GM21447 (cell line): ENCODE measurements around the gene TNFRSF13B.
"Not testable (repeated sequence)": the region's sequence is repeated elsewhere in the genome, so short reads cannot be mapped to it uniquely, and the experiment has no call there.

Experiments used
- ATAC-seq: cut with Tn5 transposase; IDR thresholded peaks from one replicate; pipeline ENCODE4 v1.9.1; 2021; ENCODE audit not compliant: unreplicated experiment

The TNFRSF13B gene

DNA sequence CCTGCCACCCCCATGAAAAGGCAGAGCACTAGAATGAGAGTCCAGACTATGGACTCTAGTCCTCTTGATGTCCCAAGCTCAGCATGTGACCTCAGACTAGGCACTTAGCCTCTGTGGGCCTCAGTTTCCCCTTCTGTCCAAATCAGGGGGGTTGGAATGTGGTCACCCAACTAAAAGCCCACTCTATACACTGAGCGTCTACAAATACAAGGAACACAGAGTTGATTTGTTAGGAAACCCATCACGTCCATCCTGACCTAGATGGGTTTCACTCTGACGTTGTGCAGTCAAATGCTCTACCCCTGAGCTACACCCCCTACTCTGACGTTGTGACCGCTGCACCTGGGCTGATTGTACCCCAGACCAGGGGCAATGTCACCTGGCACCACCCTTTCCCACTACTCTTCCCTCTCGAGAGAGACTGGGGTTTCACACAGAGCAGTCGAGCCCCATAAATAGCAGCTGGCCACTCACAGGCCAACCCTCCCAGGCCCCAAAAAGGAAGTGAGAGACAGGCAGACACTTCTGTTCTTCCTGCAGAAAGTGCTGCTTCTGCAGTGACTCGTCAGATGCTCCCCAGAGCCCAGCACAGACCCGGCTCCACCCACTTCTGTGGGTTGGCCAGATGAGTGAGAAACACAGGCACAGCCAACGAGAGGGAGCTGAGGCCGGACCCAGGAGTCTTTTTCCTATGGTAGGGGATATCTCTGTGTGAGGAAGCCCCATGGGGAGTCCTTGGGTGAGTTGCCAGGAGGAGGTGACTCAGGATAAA is 16.1 kb upstream of the TNFRSF13B start:
- peak; percentile 54 for ATAC-seq

DNA sequence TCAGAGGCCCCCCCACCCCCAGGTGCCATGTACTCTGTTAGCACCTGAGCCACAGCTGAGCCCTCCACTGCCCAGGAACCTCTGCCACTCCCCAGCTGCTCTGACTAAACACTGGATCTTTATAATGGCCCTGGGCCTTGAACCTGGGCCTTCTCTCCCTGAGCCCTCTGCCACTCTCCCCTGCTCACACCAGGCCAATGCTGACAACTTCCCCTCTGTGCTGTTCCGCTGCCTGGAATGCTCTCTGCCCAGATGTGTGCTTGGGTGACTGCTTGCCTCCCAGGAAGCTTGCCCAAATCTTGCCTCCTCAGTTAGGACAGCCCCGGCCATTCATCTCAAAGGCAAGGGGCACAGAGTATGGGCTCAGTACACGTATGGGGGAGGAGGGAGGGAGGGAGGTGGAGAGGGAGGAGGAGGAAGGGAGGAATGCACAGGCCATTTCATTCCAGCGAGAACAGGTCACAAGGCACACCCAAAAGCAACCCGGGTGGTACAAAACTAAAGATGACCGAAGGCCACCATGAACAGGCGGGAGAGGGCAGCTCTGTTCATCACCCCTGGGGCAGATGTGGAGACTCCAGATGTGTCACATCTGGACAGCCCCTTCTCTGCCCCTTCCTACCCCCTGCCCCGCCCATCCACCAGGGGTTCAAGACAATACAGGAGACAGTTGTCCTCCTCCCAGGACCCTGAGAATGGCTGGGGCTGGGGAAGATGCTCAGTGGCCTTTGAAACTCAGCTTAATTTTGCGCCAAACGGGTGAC is 15.3 kb upstream of the TNFRSF13B start:
- ATAC-seq: no peak

DNA sequence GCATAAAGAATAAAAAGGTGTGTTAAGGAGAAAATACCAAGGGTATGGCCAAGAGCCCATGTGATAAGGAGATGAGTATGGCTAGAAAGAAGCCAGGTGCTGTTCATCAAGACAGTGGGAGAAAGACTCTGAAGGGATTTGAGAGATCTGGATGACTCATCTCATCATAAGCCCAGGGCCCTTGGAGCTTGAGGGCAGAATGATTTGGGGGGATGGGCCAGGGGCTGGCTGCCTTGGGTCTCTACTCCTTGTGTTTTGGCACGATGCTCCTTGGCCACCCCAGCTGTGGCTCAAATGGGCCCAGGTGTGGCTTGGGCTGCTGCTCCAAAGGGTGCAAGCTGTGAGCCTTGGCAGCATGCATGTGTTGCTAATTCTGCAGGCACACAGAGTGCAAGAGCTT is 14.5 kb upstream of the TNFRSF13B start:
- ATAC-seq: no peak

DNA sequence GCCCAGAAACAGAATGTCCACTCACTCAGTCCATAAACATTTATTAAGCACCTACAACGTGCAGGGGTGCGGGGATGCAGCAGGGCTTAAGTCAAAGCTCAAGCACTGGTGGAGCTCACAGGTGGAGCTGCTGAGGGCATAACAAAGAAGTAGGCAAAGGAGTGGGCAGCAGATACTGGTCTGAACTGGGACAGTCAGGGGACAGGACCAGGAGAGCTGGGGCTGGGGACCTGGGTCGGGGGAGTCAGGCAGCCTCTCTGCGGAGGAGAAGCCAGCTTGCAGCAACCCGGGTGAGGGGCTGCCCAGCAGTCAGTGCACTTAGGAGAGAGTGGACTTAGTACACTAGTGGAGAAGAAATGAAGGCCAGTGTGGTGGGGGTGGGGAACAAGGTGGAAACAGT is 10.0 kb upstream of the TNFRSF13B start:
- ATAC-seq: no peak

DNA sequence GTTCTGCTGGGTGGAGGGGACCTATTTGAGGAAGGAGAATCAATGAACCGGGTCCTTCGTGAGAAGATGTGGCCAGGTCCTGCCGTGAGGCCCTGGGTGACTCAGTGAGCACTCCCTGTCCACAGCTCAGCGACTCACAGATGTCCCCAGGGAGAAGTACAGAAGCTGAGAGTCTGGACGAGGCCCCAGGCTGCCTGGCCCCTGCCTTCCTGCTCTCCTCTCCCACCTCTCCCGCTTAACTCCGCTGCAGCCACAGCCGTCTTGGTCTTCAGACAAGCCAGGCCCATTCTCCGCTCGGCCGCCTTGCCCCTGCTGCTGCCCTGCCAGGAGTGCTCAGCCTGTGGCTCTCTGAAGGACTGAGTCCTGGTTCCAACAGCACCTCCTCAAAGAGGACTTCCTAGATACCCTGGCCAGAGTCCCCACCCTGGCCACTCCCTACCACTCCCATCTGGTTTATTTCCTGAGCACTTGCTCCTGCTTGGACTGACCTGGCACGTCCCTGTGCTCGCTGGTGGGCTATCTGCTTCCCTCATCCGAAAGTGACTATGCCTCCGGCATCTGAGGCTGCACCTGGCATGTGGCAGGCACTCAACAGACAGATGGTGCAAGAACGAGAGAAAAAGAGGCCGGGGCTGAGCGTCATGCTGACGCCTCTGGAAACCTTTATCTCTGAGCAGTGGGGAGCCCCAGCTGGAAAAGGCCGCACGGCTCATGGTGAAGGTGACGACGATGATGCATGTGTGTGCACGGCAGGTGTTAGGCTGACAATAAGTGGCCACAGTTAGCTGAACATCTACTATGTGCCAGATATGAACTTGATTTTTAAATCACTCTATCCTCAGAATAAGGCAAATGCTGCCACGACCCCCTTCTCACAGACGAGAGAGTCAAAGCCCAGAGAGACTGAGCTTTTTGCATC is 9.2 kb upstream of the TNFRSF13B start:
- peak; percentile 43 for ATAC-seq

DNA sequence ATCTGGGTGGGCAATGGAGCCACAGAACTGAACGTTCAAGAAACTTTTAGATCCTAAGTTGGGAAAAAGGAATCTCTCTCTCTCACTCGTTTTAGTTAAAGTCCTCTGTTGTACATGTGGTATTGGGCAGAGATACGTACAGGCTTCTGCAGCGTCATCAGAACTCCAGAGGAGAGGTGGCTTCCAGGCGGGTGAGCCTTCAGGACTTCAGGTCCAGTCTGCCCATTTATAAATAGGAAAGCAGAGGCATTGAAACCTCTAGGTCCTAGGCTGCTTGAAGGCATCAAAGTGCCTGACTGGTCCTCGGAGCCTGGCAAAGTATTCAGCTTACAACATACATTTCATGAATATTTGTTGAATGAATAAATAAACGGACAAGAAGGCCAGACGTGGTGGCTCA is 8.1 kb upstream of the TNFRSF13B start:
- no peak for ATAC-seq

DNA sequence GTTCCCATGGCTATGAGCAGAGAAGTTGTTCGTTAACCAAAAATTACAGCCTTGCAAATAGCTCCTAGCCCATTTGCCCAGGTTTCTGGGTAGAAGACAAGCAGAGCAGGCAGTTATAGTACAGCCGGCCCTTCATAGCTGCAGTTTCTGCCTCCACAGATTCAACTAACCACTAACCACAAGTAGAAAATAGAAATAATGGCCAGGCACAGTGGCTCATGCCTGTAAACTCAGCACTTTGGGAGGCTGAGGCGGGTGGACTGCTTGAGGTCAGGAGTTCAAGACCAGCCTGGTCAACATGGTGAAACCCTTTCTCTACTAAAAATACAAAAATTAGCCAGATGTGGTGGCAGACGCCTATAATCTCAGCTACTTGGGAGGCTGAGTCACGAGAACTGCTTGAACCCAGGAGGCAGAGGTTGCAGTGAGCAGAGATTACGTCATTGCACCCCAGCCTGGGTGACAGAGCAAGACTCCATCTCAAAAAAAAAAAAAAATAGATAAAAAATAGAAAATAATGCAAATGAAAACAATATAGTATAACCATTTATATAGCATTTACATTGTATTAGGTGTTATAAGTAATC is 7.4 kb upstream of the TNFRSF13B start:
- not testable (repeated sequence) for ATAC-seq

DNA sequence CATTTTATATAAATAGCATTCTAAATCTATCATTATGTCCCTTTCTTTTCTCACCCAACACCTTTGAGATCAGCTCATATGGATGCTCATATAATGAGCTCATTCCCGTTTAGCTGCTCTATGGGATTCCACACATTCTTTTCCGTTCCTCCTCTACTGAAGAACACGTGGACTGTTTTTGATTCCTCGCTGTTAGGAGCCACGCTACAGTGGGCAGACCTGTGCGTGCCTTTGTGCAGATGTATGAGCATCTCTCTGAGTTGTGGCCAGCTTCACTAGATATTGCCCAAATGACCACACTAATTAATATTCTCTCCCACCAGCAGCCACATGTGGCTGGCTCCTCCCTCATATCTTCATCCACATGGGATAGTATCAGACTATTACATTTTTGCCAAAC is 6.0 kb upstream of the TNFRSF13B start:
- ATAC-seq: no peak

DNA sequence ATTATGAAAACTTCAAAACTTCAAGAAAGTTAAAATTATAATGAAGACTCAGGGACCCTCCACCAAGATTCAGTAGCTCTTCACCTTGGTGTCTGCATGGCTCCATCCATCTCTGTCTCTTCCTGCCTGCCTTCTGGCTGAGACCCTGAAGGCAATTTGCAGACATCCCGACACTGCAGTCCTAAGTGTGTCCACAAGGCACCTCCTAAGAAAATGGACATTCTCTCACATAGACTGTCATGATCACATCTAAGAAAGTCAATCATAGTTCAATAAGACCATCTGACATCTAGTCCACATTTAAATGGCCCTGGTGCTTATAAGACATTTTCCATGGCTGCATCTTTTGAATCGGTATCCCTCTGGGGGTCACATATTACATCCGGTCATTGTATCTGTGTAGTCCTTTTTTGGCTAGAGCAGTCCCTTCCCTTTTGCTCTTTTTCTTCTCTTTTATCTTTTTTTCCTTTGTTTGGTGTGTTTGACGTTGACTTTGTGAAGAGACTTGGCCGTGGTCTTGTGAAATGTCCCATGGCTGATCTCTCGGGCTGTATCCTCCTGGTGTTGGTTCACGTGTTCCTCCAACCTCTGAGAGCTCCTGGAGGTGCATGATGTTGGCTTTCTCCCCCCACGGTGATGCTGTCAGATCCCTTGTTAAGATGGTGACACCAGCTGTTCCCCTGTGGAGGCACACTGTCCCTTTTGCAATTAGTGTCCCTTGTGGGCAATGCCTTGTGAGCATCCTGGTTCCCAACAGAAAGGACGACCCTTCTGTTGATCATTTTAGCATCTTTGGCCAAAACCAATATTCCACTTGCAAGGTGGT is 5.0 kb upstream of the TNFRSF13B start:
- ATAC-seq: no peak

DNA sequence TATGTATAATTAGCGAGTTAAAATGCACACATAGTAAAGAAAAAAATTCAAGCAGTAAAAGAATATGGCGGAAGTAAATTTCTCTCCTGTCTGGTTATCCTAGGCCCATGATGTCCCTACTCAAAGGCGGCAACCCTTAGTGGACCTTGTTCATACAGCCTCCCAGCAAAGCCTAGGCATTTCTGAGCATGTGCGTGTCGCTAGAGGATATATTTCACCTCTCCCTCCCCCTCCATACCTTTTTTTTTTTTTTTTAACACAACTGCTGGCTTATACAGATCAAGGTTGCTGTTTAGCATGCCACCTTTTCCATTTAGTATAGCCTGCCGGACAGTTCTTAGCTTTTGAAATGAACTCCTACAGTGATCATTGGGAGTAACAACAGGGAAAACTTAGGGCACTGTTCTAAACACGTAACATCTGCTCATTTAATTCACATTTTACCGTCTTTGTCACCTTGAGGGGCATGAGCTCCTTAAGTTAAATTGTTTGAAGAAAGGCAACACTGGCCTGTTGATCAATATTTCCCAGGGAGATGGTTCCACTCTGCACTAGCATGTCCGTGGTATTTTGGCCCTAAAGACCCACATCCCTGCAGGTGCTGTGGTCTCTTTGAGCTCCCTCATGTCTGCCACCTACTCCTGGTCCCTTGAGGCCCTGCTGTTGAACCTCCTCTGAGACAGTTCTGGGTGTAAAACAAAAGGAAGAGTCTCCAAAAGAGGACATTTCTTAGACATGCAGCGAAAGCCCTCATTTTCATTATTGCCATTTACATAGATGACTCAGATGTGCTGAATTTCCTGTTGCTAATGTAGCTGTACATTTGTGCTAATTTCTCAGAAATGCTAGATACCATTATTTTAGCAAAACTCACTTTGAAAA is 4.1 kb upstream of the TNFRSF13B start:
- peak; percentile 17 for ATAC-seq

DNA sequence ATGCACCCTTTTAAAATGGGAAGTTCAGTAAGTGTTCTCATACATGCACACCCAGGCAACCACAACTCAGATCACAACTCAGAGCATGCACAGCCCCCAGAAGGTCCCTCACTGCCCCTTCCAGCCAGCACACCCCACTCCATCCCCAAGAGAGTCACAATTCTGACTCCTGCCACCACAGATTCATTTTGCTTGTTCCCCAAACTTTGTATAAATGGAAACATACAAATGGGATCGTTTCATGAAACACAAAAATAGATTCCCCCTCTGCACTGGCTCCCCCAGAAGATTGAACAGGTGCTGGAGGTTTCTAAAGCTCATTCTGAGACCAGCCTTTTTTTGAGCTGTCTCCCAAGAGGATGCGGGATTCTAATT is 3.3 kb upstream of the TNFRSF13B start:
- peak; percentile 19 for ATAC-seq

DNA sequence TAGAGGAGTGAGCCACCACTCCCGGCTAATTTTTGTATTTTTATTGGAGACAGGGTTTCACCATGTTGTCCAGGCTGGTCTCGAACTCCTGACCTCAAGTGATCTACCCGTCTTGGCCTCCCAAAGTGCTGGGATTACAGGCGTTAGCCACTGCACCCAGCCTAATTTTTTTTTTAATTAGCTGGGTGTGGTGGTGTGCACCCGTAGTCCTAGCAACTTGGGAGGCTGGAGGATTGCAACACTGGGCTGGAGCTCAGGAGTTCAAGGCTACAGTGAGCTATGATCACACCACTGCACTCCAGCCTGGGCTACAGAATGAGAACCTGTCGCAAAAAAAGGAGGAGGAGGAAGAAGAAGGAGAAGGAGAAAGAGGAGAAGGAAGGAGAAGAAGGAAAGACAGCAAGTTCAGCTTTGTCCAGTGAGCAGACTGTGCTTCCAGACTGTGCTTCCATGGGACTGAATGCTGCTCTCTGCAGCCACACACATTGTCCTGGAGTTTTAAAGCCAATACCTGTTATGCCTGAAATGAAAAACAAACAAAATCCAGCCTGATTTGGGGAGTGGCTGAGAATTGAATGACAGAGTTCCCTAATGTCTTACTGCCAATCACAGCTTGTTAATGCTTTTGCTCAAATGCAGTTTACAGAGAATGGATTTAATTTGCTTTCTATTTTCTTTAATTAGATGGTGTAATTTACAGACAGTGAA is 2.8 kb upstream of the TNFRSF13B start:
- no peak for ATAC-seq

DNA sequence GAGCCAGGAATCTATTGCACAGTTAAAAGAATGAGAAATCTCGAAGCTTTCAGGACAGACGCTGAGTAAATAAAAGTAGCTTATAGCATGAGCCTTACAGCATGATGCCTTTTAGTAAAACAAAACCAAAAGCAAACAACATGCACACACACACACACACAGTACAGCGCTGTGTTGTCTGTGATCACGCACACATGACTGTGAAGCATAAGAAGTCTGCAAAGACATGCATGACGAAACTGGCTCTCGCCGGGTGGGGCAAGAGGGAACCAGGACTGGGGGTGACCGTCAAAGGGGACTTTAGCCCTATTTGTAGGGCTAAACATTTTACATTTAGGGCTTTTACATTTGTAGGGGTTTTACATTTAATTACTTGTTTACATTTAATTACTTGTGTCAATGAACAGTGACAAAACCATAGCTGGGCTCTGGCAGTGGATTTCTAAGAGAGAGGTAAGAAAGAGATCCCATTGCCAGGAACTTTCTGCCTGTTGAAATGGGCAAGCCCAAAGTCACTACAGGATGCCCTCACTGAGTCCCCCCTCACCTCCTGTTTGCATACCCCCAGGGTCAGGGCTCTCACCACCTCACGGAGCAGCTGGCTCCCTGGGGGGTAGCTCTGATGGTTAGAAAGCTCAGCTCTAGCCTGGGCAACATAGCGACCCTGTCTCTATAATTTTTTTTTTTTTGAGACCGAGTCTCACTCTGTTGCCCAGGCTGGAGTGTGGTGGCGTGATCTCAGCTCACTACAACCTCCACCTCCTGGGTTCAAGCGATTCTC is 2.0 kb upstream of the TNFRSF13B start:
- no peak for ATAC-seq

DNA sequence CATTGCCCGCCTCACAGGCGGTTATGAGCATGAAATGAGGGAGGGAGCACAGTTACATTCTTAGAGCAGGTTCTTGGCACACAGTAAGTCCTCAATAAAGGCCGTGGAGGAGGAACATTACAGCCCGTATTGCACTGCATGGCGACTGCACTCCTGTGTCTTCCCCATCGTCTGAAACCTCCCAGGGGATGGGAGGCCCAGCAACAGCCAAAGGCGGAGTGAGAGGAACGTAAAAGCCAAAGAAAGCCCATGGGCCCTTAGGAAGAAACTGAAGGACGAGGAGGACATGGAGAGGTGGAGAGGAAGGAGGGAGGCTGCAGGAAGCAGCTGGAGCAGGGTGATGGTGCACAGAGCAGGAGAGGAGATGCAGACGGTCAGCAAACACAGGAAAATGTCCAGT is 1.1 kb upstream of the TNFRSF13B start:
- ATAC-seq: not testable (repeated sequence)

DNA sequence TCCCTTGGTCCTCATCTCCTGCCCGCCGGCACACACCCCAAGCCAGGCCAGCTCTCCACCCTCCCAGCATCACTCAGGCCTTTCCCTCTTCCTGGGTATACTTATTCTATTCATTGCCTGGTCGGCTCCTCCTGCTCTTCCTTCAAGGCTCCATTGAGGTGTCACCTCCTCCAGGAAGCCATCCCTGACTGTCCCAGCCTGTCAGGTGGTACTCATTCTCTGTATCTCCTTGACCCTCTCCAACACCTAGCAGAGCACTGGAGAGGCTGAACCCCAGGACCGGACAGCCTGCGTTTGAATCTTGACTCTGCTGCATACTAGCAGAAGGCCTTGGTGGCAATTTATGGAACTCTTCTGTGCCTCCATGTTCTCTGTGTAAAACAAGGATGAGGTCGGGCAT is 428 bp upstream of the TNFRSF13B start:
- ATAC-seq: no peak

DNA sequence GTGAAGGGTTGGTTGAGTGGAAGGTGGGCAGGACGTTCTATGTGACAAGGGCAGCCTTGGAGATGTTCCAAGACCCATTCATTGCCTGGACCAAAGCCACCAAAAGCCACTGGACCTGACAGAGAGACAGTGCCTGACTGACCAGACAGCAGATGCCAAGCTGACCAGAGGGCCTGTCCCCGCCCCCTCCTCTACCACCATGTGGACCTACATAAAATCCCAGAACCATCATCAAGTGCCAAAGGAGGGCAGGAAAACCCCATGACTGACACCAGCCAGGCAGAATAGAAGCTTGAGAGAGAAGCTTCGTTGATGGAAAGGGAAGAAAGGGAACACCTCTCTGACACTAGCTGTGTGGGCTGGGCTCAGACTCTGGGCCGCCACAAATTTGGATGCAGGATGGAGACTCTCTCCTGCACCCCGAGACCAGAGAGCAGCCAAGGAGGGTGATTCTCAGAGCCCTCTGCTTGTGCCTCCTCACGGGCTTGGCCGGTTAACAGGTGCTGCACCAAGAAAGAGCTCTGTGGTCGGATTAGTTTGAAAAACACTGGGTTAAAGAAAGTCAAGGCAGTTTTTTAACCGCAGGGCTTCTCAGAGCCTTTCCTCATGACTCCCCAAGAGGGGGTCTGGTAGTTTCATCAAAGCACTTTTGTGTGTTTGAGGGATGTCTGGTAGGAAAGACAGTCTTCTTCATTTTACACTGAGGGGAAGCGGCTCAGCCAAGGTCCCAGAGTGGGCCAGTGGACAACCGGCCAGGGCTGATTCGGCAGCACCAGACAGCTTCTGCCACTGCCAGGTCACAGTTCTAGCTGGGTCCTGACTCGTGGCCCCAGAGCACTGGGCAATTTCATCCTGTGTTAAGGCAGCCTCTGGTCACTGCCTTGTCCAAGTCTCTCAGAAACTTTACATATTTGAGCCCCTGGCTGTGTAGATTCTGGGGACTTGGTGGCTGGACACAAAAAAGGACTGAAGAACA is 1.7 kb downstream of the TNFRSF13B start:
- no peak for ATAC-seq

DNA sequence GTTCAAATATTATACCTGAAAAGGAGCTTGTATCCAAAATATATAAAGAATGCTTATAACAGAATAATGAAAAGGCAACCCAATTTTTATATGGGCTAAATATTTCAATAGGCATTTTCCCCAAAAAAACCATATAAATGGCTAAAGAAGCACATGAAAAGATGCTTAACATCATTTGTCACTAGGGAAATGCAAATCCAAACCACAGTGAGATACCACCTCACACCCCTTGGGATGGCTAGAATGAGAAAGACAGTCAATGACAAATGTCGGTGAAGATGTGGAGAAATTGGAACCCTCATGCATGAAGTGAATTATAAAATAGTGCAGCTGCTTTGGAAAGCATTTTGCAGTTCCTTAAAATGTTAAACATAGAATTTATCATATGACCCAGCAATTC is 3.1 kb downstream of the TNFRSF13B start:
- no peak for ATAC-seq
